HL-60 (cell line): ENCODE data around the gene CETP.

Source experiments
- DNase-seq, 2 experiments: peaks; one replicate each; pipeline ENCODE4 v3.0.0-alpha.2; 2010 to 2020; ENCODE audit warnings: low read depth in 1 of 2, low spot score in 1 of 2
- H3K27ac ChIP-seq: fragments of 250-450 bp; sonication (Bioruptor Pico); replicated peaks from 2 replicates; pipeline ENCODE4 v1.5.1; 2020; ENCODE audit warnings: mild to moderate bottlenecking, moderate library complexity
- H3K27me3 ChIP-seq: fragments of 250-450 bp; sonication (Bioruptor Pico); 2 replicates; pipeline ENCODE4 v1.5.1; 2021; ENCODE audit warnings: mild to moderate bottlenecking, moderate library complexity; ENCODE audit not compliant: insufficient read depth, poor library complexity, severe bottlenecking
- H3K4me3 ChIP-seq: replicated peaks from 2 replicates; pipeline ENCODE4 v1.5.1; 2011; ENCODE audit warnings: mild to moderate bottlenecking, control low read depth, low read length; ENCODE audit not compliant: insufficient read depth
- CTCF ChIP-seq: IDR thresholded peaks from one replicate; pipeline ENCODE4 v1.5.1; 2011; ENCODE audit warnings: low read length, control low read depth, inconsistent platforms; ENCODE audit not compliant: insufficient read depth
- GABPA ChIP-seq: IDR thresholded peaks from 2 replicates; pipeline ENCODE4 v1.6.1; 2012; ENCODE audit warnings: low read depth
- POLR2AphosphoS5 ChIP-seq: IDR thresholded peaks from 2 replicates; pipeline ENCODE4 v1.6.1; 2012; ENCODE audit warnings: low read depth
- REST ChIP-seq: IDR thresholded peaks from 2 replicates; pipeline ENCODE4 v1.6.1; 2012; ENCODE audit warnings: low read depth; ENCODE audit not compliant: insufficient replicate concordance
- SPI1 ChIP-seq: IDR thresholded peaks from 2 replicates; pipeline ENCODE4 v1.6.1; 2012; ENCODE audit warnings: low read depth, mild to moderate bottlenecking, borderline replicate concordance

The CETP gene

GRCh38 chr16:56950881-56951771, 10.6 kb upstream of the CETP start:
- Histone ChIP-seq H3K27ac (peak overlapping the region; percentile 8; the same call in 1 of the 2 replicates), H3K4me3 (no peak overlapping the region), H3K27me3 (no peaks in the 10 kb centered on the region)
- TF ChIP-seq GABPA (no peak; the same call in 1 of the 2 replicates), CTCF (peak; percentile 55), REST (no peak), SPI1 (peak; percentile 86), POLR2AphosphoS5 (peak; percentile 50; the same call in 1 of the 2 replicates)
- DNase-seq = peak; percentile 74 to 93

- TF ChIP-seq REST (no peak), CTCF (no peak), POLR2AphosphoS5 (no peak), SPI1 (no peak), GABPA (no peak)
- Histone ChIP-seq H3K27ac (no peak overlapping the region), H3K27me3 (no peaks in the 10 kb centered on the region), H3K4me3 (no peak overlapping the region)
- DNase-seq = no peak
Observed at GRCh38 chr16:56953006-56953405, 8.7 kb upstream of the CETP start.

GRCh38 chr16:56956076-56956475, 5.7 kb upstream of the CETP start:
- no peak for DNase-seq
- TF ChIP-seq GABPA (no peak), SPI1 (no peak), CTCF (no peak), POLR2AphosphoS5 (no peak), REST (no peak)
- no peaks in the 10 kb centered on the region for H3K27me3 ChIP-seq

More at GRCh38 chr16:56956076-56956475, 5.7 kb upstream of the CETP start:
- no peak overlapping the region for H3K4me3 ChIP-seq
- no peak overlapping the region for H3K27ac ChIP-seq
